ENCODE data around the gene LTBP1. TPM values are rescaled to one million over a fixed set of nuclear protein-coding genes. Genes with fewer than 3 reads are reported as not detected.

LTBP1 gene
- total RNA-seq, 1 experiment from 2014 or later, result 1.2 TPM

Small RNA genes lying within 50 kb of the gene (small RNA-seq; reads per million reads assigned to genes)
- gene RF00019 (not detected), gene RNA5SP91 (not detected), gene RNA5SP92 (1.1 reads per million, percentile 42 among the genes with 10 or more reads in this experiment)
